HEK293 (cell line): ENCODE data around the gene APELA.

Source experiments
- CTCF ChIA-PET: fragments of 350-600 bp; formaldehyde crosslinking; extraction: SDS; loops from one replicate; lab custom pipeline; 2021; ENCODE audit warnings: antibody characterized with exemption; lab: Yijun Ruan, JAX
- POLR2A ChIA-PET: fragments of 300-600 bp; formaldehyde crosslinking; extraction: SDS; loops from one replicate; lab custom pipeline; 2020; ENCODE audit warnings: antibody characterized with exemption, inconsistent platforms; lab: Yijun Ruan, JAX
- H3K27ac ChIP-seq: fragments of 200-500 bp; sonication (Bioruptor generic); 2 replicates; pipeline ENCODE4 v1.5.1; 2014; ENCODE audit warnings: low read depth, low read length, control low read depth, inconsistent platforms; ENCODE audit errors: extremely low read depth
- H3K36me3 ChIP-seq, 2 experiments: fragments of 200-500 bp in 1 of 2; sonication (Bioruptor generic) in 1 of 2; 1 replicate in 1 of 2; 2 replicates in 1 of 2; pipeline ENCODE4 v1.5.1; 2014 to 2017; ENCODE audit warnings: inconsistent platforms in 2 of 2, low read length in 2 of 2; ENCODE audit not compliant: control insufficient read depth in 2 of 2, insufficient read depth in 1 of 2
- H3K4me1 ChIP-seq: fragments of 200-500 bp; sonication (Bioruptor generic); 2 replicates; pipeline ENCODE4 v1.5.1; 2014; ENCODE audit warnings: mild to moderate bottlenecking, low read length, inconsistent platforms; ENCODE audit not compliant: control insufficient read depth, insufficient read depth
- H3K4me3 ChIP-seq: 2 replicates; pipeline ENCODE4 v1.5.1; 2011; ENCODE audit warnings: low read depth, mild to moderate bottlenecking, control low read depth, low read length, moderate library complexity
- H3K9me3 ChIP-seq: fragments of 200-500 bp; sonication (Bioruptor generic); 2 replicates; pipeline ENCODE4 v1.5.1; 2014; ENCODE audit warnings: low read depth, low read length, inconsistent platforms; ENCODE audit not compliant: control insufficient read depth, insufficient read depth
- GFI1B ChIP-seq: fragments of 450-650 bp; formaldehyde crosslinking; IDR thresholded peaks from 2 replicates; pipeline ENCODE4 v1.5.1; 2016; ENCODE audit warnings: missing biosample characterization, missing genetic modification characterization
- GLI4 ChIP-seq: fragments of 450-650 bp; formaldehyde crosslinking; IDR thresholded peaks from 2 replicates; pipeline ENCODE4 v1.5.1; 2016; ENCODE audit warnings: missing biosample characterization, missing genetic modification characterization
- KLF7 ChIP-seq: fragments of 450-650 bp; formaldehyde crosslinking; IDR thresholded peaks from 2 replicates; pipeline ENCODE4 v1.5.1; 2016; ENCODE audit warnings: missing biosample characterization, missing genetic modification characterization, borderline replicate concordance
- MEIS1 ChIP-seq: sonication (generic); formaldehyde crosslinking; IDR thresholded peaks from 2 replicates; pipeline ENCODE4 v1.8.1; 2022; ENCODE audit warnings: missing genetic modification reagents, mild to moderate bottlenecking, borderline replicate concordance
- MZF1 ChIP-seq: fragments of 450-650 bp; formaldehyde crosslinking; IDR thresholded peaks from 2 replicates; pipeline ENCODE4 v1.5.1; 2017; ENCODE audit warnings: missing biosample characterization, missing genetic modification characterization, borderline replicate concordance
- OVOL3 ChIP-seq: fragments of 450-650 bp; formaldehyde crosslinking; IDR thresholded peaks from 2 replicates; pipeline ENCODE4 v1.5.1; 2016; ENCODE audit warnings: missing biosample characterization, missing genetic modification characterization
- SETDB1 ChIP-seq: IDR thresholded peaks from one replicate; pipeline ENCODE4 v1.6.1; 2017; ENCODE audit warnings: mild to moderate bottlenecking, low read length, moderate library complexity, mixed read lengths; ENCODE audit not compliant: insufficient read length
- SP2 ChIP-seq: fragments of 450-650 bp; formaldehyde crosslinking; IDR thresholded peaks from 2 replicates; pipeline ENCODE4 v1.5.1; 2016; ENCODE audit warnings: missing biosample characterization, missing genetic modification characterization
- ZFHX2 ChIP-seq: fragments of 450-650 bp; formaldehyde crosslinking; conservative IDR thresholded peaks from 2 replicates; pipeline ENCODE4 v1.5.1; 2016; ENCODE audit warnings: missing biosample characterization, missing genetic modification characterization
- ZNF138 ChIP-seq: fragments of 450-650 bp; formaldehyde crosslinking; IDR thresholded peaks from 2 replicates; pipeline ENCODE4 v1.5.1; 2016; ENCODE audit warnings: missing biosample characterization, missing genetic modification characterization, borderline replicate concordance
- ZNF157 ChIP-seq: fragments of 450-650 bp; formaldehyde crosslinking; IDR thresholded peaks from 2 replicates; pipeline ENCODE4 v1.5.1; 2016; ENCODE audit warnings: missing biosample characterization, missing genetic modification characterization
- ZNF350 ChIP-seq: fragments of 450-650 bp; formaldehyde crosslinking; IDR thresholded peaks from 2 replicates; pipeline ENCODE4 v1.5.0; 2017; ENCODE audit warnings: missing biosample characterization, mild to moderate bottlenecking, missing genetic modification characterization
- ZNF521 ChIP-seq: fragments of 450-650 bp; formaldehyde crosslinking; IDR thresholded peaks from 2 replicates; pipeline ENCODE4 v1.5.1; 2017; ENCODE audit warnings: missing biosample characterization, mild to moderate bottlenecking, missing genetic modification characterization
- ZNF561 ChIP-seq: fragments of 450-650 bp; IDR thresholded peaks from 2 replicates; pipeline ENCODE4 v1.5.1; 2018; ENCODE audit warnings: missing biosample characterization, missing genetic modification characterization, borderline replicate concordance
- ZNF610 ChIP-seq: fragments of 450-650 bp; formaldehyde crosslinking; IDR thresholded peaks from 2 replicates; pipeline ENCODE4 v1.5.1; 2016; ENCODE audit warnings: missing biosample characterization, missing genetic modification characterization, borderline replicate concordance
- ZNF626 ChIP-seq: fragments of 450-650 bp; sonication (Bioruptor Pico); formaldehyde crosslinking; IDR thresholded peaks from 2 replicates; pipeline ENCODE4 v1.5.1; 2018; ENCODE audit warnings: missing biosample characterization, missing genetic modification characterization, inconsistent platforms
- ZNF654 ChIP-seq: fragments of 450-650 bp; formaldehyde crosslinking; IDR thresholded peaks from 2 replicates; pipeline ENCODE4 v1.5.1; 2016; ENCODE audit warnings: low read depth, missing biosample characterization, missing genetic modification characterization
- ZNF707 ChIP-seq: fragments of 450-650 bp; formaldehyde crosslinking; IDR thresholded peaks from 2 replicates; pipeline ENCODE4 v1.5.1; 2016; ENCODE audit warnings: missing biosample characterization, missing genetic modification characterization
- ZNF747 ChIP-seq: fragments of 450-650 bp; formaldehyde crosslinking; IDR thresholded peaks from 2 replicates; pipeline ENCODE4 v1.5.1; 2016; ENCODE audit warnings: missing biosample characterization, missing genetic modification characterization
- ZNF830 ChIP-seq: fragments of 450-650 bp; IDR thresholded peaks from 2 replicates; pipeline ENCODE4 v1.5.0; 2018; ENCODE audit warnings: missing biosample characterization, missing genetic modification characterization, low read depth, mild to moderate bottlenecking, moderate library complexity
- TF ChIP-seq, protein P1 (sequence below): fragments of 450-650 bp; formaldehyde crosslinking; IDR thresholded peaks from 2 replicates; pipeline ENCODE4 v1.5.1; 2016; ENCODE audit warnings: missing biosample characterization, missing genetic modification characterization
- TF ChIP-seq, protein P2 (sequence below): fragments of 450-650 bp; formaldehyde crosslinking; IDR thresholded peaks from 2 replicates; pipeline ENCODE4 v1.5.1; 2016; ENCODE audit warnings: missing biosample characterization, missing genetic modification characterization
- TF ChIP-seq, protein P3 (sequence below): fragments of 450-650 bp; formaldehyde crosslinking; IDR thresholded peaks from 2 replicates; pipeline ENCODE4; 2016; ENCODE audit warnings: missing biosample characterization, missing genetic modification characterization
- TF ChIP-seq, protein P4 (sequence below): IDR thresholded peaks from 2 replicates; pipeline ENCODE4 v1.6.1; 2011; ENCODE audit warnings: mild to moderate bottlenecking, low read depth, low read length, borderline replicate concordance

Gene APELA

DNA sequence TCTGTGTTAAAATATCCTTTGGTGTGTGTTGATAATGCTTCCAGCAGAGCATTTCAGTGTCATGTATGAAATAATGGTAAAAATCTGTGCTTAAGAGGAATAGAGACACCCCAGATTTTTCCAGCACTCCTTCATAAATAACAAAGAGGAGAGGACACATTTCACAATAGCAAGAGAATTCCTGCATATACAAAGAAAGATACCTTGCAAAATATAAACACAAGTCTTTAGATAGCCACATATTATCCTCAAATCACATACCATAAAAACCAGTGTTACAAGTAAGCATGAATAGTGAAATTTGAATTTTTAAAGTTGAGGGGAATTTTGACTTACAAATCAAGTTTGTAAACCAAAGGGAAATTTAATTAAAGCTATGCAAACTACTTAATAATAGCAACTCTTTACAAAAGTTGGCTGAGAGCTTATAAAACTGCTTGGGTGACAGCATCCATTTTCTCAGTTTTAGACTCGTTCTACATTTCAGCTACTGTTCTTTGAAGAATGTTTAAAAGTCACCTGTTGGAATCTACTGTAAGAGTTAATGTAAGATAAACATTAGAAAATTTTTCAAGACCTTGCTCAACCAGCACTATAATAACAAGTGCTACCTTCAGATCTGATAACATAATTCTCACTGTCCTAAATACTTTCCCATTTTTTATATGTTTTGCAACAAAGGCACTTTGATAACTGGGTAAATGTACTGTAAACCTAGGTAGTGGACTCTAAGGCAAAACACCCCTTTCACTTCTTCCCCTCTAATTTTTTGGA, 3.7 kb downstream of the APELA start:
- Histone ChIP-seq H3K9me3 (no peaks in the 10 kb centered on the region), H3K36me3 (no peaks in the 10 kb centered on the region), H3K27ac (no peak overlapping the region), H3K4me3 (no peak overlapping the region), H3K4me1 (no peaks in the 10 kb centered on the region)
- CTCF ChIA-PET = interaction anchor here (0.6 to 0.7 kb wide), 2 partner anchors 45 to 627 kb away, joined by 3 to 4 read pairs; no protein-coding TSS in a partner anchor
- TF ChIP-seq, protein P1, sequence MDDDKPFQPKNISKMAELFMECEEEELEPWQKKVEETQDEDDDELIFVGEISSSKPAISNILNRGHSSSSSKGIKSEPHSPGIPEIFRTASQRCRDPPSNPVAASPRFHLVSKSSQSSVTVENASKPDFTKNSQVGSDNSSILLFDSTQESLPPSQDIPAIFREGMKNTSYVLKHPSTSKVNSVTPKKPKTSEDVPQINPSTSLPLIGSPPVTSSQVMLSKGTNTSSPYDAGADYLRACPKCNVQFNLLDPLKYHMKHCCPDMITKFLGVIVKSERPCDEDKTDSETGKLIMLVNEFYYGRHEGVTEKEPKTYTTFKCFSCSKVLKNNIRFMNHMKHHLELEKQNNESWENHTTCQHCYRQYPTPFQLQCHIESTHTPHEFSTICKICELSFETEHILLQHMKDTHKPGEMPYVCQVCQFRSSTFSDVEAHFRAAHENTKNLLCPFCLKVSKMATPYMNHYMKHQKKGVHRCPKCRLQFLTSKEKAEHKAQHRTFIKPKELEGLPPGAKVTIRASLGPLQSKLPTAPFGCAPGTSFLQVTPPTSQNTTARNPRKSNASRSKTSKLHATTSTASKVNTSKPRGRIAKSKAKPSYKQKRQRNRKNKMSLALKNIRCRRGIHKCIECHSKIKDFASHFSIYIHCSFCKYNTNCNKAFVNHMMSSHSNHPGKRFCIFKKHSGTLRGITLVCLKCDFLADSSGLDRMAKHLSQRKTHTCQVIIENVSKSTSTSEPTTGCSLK (tag by site-specific recombination) = no peak
- TF ChIP-seq MEIS1 (no peak), ZNF707 (tag by site-specific recombination) (no peak), GFI1B (no peak), ZNF626 (tag by site-specific recombination) (no peak), ZNF747 (tag by site-specific recombination) (no peak), ZNF521 (tag by site-specific recombination) (no peak), ZNF138 (no peak), ZNF350 (no peak), SP2 (tag by site-specific recombination) (no peak), OVOL3 (tag by site-specific recombination) (no peak), MZF1 (tag by site-specific recombination) (no peak), SETDB1 (no peak)
- TF ChIP-seq, protein P2, sequence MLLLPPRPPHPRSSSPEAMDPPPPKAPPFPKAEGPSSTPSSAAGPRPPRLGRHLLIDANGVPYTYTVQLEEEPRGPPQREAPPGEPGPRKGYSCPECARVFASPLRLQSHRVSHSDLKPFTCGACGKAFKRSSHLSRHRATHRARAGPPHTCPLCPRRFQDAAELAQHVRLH = no peak
- TF ChIP-seq, protein P3, sequence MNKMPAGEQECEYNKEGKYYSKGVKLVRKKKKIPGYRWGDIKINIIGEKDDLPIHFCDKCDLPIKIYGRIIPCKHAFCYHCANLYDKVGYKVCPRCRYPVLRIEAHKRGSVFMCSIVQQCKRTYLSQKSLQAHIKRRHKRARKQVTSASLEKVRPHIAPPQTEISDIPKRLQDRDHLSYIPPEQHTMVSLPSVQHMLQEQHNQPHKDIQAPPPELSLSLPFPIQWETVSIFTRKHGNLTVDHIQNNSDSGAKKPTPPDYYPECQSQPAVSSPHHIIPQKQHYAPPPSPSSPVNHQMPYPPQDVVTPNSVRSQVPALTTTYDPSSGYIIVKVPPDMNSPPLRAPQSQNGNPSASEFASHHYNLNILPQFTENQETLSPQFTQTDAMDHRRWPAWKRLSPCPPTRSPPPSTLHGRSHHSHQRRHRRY = no peak
- TF ChIP-seq, protein P4, sequence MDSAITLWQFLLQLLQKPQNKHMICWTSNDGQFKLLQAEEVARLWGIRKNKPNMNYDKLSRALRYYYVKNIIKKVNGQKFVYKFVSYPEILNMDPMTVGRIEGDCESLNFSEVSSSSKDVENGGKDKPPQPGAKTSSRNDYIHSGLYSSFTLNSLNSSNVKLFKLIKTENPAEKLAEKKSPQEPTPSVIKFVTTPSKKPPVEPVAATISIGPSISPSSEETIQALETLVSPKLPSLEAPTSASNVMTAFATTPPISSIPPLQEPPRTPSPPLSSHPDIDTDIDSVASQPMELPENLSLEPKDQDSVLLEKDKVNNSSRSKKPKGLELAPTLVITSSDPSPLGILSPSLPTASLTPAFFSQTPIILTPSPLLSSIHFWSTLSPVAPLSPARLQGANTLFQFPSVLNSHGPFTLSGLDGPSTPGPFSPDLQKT = no peak
- POLR2A ChIA-PET = no interaction called here

DNA sequence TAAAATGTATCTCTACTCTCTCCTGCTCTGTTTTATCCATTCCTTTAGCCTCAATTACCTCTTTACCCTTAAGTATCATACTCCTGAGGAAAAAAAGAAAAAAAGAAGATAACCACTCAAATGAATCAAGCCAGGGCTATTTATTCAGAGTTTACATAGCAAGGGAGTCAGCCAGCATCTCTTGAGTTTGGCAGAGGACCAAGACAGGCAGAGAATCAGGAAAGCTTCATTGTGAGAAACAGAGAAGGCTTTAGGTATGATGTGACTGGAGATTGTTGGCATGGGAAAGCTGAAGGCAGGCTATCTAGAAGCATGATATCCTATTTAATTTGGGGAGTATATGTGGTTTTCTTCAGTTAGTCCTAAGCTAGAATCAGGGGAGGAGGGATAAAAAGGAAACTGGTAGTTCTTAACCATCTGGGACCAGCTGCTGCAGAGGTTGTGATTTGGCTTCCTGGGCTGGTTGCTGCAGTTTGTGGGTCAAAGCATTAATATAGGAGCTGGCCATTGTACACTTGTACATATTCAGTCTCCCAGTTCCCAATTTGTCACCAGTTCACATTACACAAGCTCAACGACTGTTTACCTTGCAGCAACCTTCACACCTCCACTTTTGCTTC, 11.2 kb downstream of the APELA start:
- no peaks in the 10 kb centered on the region for H3K9me3 ChIP-seq
- no peak overlapping the region for H3K4me3 ChIP-seq
- TF ChIP-seq ZNF610 = no peak
- TF ChIP-seq ZFHX2 (tag by site-specific recombination) = no peak
- TF ChIP-seq ZNF830 (tag by site-specific recombination) = no peak
- TF ChIP-seq ZNF561 (tag by site-specific recombination) = no peak
- TF ChIP-seq ZNF157 (tag by site-specific recombination) = no peak
- no peak for TF ChIP-seq GFI1B
- no peak for TF ChIP-seq GLI4 (tag by site-specific recombination)
- no peak for TF ChIP-seq ZNF654
- TF ChIP-seq KLF7 = no peak
- no peaks in the 10 kb centered on the region for H3K36me3 ChIP-seq
- CTCF ChIA-PET = interaction anchor here (0.7 kb wide), 1 partner anchor 174 kb away, joined by 3 read pairs; no protein-coding TSS in a partner anchor
- no peaks in the 10 kb centered on the region for H3K4me1 ChIP-seq
- POLR2A ChIA-PET = no interaction called here
- H3K27ac ChIP-seq = no peak overlapping the region
